Lower leg skin (tissue), 4 donors: ENCODE data around the gene ZCCHC8. TPM values are rescaled to one million over a fixed set of nuclear protein-coding genes. Genes with fewer than 3 reads are reported as not detected.
"Not testable (repeated sequence)": the region's sequence is repeated elsewhere in the genome, so short reads cannot be mapped to it uniquely, and the experiment has no call there.

ENCODE experiments used
- DNase-seq, 2 donors: peaks; one replicate each; pipeline ENCODE4 v3.0.0-alpha.2; 2019; ENCODE audit warnings: low spot score in 2 of 2
- H3K4me3 ChIP-seq: fragments of 200-600 bp; sonication (generic); 2 replicates; pipeline ENCODE4 v1.5.1; 2017; ENCODE audit warnings: mild to moderate bottlenecking, low read depth; ENCODE audit not compliant: poor library complexity, severe bottlenecking
- CTCF ChIP-seq, 3 donors: fragments of 450-650 bp; IDR thresholded peaks; one replicate each; pipeline ENCODE4 v1.5.1; 2016; ENCODE audit warnings: antibody characterized with exemption in 3 of 3, mild to moderate bottlenecking in 3 of 3, moderate library complexity in 2 of 3
- POLR2A ChIP-seq, 2 donors: fragments of 450-650 bp; IDR thresholded peaks; one replicate each; pipeline ENCODE4 v1.6.1; 2016 to 2017; ENCODE audit warnings: antibody characterized with exemption in 2 of 2, mild to moderate bottlenecking in 1 of 2, moderate library complexity in 1 of 2
- WGBS, 2 donors: methylation state at CpG; one replicate each; pipeline ENCODE4 v1.1.5; 2018; 5-methylcytosine and 5-hydroxymethylcytosine counted together
- intact Hi-C: fragments of 100-400 bp; cut with DNase I; formaldehyde crosslinking; loops from one replicate; pipeline ENCODE4 v1.15.0; 2023; ENCODE audit warnings: low total_unique reads
- total RNA-seq, 4 donors: library from RNA; depleted of rRNA; stranded (reverse); fragments of >200 nt; gene quantifications; one replicate each; pipeline ENCODE4 v1.1.0, GENCODE V29; 2016

ZCCHC8 gene
- total RNA-seq, 4 donors from 2014 or later = 22.7 to 27.1 (median 25.3) TPM

GRCh38 chr12:122437656-122438121 lies 63.0 kb downstream of the ZCCHC8 start:
- TF ChIP-seq CTCF (IDR thresholded peaks at IDR 0.05) (no peak), POLR2A (IDR thresholded peaks at IDR 0.05) (no peak)
- WGBS, 2 donors = 28 to 41% methylated on average over 8 of the region's 8 CpGs
- no peak overlapping the region for H3K4me3 ChIP-seq
- intact Hi-C loops = no loop called here
- DNase-seq = peak; percentile 62 to 89

GRCh38 chr12:122435186-122435585 lies 65.5 kb downstream of the ZCCHC8 start:
- intact Hi-C loops = no loop called here
- 59 to 71% methylated on average over 4 of the region's 4 CpGs for WGBS, 2 donors
- H3K4me3 ChIP-seq = no peak overlapping the region
- no peak for DNase-seq
- TF ChIP-seq CTCF (IDR thresholded peaks at IDR 0.05) (no peak), POLR2A (IDR thresholded peaks at IDR 0.05) (no peak)

DNA sequence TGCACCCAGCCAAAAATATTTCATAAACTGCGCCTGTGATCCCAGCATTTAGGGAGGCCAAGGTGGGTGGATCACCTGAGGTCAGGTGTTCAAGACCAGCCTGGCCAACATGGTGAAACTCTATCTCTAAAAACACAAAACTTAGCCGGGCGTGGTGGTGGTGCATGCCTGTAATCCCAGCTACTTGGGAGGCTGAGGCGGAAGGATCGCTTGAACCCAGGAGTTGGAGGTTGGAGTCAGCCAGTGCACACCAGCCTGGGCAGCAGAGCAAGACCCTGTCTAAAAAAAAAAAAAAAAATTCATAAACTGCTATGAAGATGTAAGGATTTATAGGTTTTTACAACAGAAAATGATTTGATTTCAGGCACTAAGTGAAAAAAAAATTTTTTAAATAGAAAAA lies 71.7 kb downstream of the ZCCHC8 start:
- H3K4me3 ChIP-seq, intact Hi-C loops, DNase-seq: not testable (repeated sequence)
- WGBS, 2 donors = 98% methylated on average over 5 of the region's 5 CpGs

DNA sequence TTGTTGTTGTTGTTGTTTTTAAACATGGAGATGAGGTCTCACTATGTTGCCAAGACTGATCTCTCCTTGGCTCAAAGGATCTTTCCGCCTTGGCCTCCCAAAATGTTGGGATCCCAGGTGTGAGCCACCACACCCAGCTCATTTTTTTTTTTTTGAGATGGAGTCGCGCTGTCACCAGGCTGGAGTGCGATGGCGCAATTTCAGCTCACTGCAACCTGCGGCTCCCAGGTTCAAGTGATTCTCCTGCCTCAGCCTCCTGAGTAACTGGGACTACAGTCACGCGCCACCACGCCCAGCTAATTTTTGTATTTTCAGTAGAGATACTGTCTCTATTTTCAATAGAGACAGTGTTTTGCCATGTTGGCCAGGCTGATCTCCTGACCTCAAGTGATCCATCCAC lies 73.3 kb downstream of the ZCCHC8 start:
- TF ChIP-seq POLR2A (IDR thresholded peaks at IDR 0.05) (no peak), CTCF (IDR thresholded peaks at IDR 0.05) (no peak)
- intact Hi-C loops = no loop called here
- H3K4me3 ChIP-seq = no peak overlapping the region
- WGBS, 2 donors = 89 to 93% methylated on average over 9 of the region's 9 CpGs
- no peak for DNase-seq

DNA sequence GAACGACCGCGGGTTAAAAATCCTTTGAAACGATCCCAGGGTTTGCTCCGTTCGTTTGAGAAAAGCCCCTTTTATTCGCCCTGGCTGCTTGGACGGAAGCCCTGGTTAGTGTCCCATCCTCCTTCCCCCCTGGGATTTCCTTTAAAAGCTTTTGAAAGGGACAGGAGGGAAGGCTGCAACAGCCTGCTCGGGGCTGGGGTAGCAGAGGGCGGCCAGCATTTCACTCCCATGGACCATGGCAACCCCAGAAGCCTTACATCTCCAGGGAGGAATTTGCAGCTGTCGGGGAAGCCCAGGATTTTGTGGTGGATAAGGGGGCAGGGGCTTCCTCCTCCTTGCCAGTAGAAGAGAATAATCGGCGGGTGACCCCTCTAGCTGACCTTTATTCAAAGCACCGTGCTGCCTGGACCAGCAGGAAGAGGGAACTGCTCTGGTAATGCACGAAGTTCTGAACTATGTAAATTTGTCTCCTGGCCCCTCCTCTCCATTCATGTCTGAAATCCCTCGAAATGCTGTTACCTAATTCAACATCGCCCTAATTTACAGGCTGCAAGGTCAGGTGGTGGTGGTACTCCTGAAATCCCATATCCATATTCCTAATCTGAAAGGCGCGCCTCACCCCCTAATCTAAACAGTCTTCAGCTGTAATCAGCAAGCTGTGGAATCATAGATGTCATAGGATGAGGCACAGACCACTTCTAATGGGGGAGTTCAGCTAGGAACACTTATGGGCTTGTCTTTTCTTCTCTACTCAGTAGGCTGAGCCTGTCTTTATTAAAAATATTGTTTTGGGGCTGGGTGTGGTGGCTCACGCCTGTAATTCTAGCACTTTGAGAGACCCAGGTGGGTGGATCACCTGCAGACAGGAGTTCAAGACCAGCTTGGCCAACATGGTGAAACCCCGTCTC lies 77.2 kb downstream of the ZCCHC8 start:
- WGBS, 2 donors = 14 to 16% methylated on average over 21 of the region's 21 CpGs
- H3K4me3 ChIP-seq = peak overlapping the region; percentile 51
- TF ChIP-seq CTCF (IDR thresholded peaks at IDR 0.05) (no peak), POLR2A (IDR thresholded peaks at IDR 0.05) (no peak)
- intact Hi-C loops = no loop called here
- no peak for DNase-seq

DNA sequence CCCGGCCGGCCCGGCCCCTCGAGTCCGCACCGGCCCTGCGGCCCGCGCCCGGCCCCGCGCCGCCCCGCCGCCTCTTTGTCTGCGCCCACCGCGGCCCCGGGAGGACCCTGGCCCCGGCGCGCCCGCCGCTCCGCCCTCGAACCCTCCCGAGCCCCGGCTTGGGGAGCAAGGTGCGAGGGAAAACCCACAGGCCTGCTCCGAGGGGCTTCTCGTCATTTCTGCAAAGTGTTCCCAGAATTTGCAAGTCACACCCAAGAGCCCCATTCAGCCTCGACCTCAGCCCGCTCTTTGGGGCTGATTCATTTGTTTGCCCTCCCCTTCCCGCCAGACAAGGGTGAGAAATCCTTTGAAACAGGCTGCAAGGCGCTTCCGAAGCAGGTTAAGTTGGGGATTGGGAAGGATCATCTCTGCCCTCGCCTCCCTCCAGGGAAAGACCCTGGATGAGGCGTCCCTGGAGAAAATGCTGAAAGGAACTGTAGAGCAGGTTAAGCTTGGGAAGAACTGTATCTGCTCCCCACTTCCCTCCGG lies 77.9 kb downstream of the ZCCHC8 start:
- H3K4me3 ChIP-seq = peak overlapping the region; percentile 51
- TF ChIP-seq POLR2A (IDR thresholded peaks at IDR 0.05) (no peak), CTCF (IDR thresholded peaks at IDR 0.05) (no peak)
- DNase-seq = no peak
- intact Hi-C loops = no loop called here
- WGBS, 2 donors = 1 to 3% methylated on average over 13 to 19 of the region's 39 CpGs
